D721Med (cell line): ENCODE data around the gene ARPC1B.

Experiments
- DNase-seq: peaks from one replicate; pipeline ENCODE4 v3.0.0; 2011; ENCODE audit warnings: low spot score; ENCODE audit not compliant: insufficient read length
- FAIRE-seq: peaks from 2 replicates; lab custom pipeline; 2011; peaks lifted over from hg19 to GRCh38; lab: Jason Lieb, UNC
- TF ChIP-seq, protein P1 (sequence below): IDR thresholded peaks from 2 replicates; pipeline ENCODE4 v1.5.1; 2012; ENCODE audit warnings: mild to moderate bottlenecking, control low read depth; ENCODE audit not compliant: insufficient read depth; ENCODE audit errors: missing control alignments

The ARPC1B gene

DNA sequence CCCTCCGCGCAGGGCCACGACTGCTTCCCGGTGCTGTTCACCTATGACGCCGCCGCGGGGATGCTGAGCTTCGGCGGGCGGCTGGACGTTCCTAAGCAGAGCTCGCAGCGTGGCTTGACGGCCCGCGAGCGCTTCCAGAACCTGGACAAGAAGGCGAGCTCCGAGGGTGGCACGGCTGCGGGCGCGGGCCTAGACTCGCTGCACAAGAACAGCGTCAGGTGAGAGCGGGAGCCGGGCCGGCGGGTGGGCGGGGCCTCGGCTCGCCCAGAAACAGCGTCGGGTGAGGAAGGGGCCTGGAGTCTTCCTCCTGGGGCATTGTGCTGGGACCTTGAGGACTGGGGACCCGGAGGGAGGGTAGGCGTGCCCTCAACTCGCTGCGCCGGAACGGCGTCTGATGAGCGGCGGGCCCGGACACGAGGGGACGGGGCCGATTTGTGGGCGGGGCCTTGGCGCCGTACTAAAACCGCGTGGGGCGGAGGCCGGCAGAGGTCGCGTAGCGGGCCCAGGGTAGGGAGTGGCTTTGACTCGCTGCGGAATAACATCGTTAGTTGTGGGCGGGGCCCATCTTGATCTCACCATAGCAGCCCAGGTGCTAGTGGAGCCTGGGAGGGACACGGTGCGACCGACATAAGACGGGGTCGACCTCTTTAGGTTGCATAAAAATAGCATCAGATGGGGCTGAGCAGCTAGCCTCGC is 18.3 kb downstream of the ARPC1B start:
- FAIRE-seq (no peak), DNase-seq (peak; percentile 85)
- TF ChIP-seq, protein P1, sequence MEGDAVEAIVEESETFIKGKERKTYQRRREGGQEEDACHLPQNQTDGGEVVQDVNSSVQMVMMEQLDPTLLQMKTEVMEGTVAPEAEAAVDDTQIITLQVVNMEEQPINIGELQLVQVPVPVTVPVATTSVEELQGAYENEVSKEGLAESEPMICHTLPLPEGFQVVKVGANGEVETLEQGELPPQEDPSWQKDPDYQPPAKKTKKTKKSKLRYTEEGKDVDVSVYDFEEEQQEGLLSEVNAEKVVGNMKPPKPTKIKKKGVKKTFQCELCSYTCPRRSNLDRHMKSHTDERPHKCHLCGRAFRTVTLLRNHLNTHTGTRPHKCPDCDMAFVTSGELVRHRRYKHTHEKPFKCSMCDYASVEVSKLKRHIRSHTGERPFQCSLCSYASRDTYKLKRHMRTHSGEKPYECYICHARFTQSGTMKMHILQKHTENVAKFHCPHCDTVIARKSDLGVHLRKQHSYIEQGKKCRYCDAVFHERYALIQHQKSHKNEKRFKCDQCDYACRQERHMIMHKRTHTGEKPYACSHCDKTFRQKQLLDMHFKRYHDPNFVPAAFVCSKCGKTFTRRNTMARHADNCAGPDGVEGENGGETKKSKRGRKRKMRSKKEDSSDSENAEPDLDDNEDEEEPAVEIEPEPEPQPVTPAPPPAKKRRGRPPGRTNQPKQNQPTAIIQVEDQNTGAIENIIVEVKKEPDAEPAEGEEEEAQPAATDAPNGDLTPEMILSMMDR: no peak

DNA sequence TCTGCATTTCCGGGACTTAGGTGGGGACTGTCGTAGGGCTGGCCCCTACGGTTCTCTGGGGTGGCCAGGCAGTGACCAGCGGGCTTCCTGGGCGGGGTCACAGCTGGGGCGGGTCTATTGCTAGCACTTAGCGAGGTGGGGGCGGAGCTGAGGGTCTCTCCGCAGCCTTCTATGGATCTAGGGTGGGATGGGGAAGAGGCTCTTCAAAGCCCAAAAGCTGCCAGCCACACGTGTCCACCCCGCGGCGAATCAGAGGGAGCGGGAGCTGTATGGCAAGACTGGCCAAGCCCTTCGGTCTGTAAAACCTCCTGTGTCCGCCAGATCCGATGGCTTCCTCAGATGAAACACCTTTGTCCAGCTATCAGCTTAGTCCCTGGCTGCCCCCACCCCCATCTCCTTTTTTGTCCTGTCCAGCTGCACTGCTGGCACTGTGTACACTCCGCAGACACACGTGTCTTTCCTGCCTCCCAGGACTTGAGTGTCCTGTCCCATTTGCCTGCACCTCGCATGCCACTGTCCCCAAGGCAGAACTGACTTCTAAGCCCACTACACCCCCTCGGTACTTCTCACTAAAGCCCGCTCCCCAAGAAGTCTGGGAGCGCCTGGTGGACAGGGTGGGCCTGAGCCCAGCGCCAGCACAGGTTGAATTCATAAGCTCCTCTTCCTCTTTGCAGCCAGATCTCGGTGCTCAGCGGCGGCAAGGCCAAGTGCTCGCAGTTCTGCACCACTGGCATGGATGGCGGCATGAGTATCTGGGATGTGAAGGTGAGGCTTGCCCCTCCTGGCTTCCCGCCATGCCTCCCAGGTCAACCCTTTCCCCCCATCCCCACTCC is 19.0 kb downstream of the ARPC1B start:
- DNase-seq (peak; percentile 61), FAIRE-seq (no peak)
- TF ChIP-seq, protein P1: no peak

DNA sequence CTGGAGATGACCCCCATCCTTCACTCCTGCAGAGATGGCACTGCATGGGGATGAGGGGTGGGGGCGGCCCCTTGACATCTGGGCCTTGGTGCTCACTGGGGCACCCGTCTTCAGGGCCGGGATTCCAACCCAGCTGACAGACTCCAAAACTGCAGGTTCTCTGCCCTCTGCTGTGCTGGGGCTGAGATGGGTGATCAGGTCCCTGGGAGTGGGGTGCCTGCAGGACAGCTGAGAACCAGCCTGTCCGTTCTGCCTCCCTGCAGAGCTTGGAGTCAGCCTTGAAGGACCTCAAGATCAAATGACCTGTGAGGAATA is 19.6 kb downstream of the ARPC1B start:
- no peak for FAIRE-seq
- DNase-seq: no peak
- TF ChIP-seq, protein P1: no peak

DNA sequence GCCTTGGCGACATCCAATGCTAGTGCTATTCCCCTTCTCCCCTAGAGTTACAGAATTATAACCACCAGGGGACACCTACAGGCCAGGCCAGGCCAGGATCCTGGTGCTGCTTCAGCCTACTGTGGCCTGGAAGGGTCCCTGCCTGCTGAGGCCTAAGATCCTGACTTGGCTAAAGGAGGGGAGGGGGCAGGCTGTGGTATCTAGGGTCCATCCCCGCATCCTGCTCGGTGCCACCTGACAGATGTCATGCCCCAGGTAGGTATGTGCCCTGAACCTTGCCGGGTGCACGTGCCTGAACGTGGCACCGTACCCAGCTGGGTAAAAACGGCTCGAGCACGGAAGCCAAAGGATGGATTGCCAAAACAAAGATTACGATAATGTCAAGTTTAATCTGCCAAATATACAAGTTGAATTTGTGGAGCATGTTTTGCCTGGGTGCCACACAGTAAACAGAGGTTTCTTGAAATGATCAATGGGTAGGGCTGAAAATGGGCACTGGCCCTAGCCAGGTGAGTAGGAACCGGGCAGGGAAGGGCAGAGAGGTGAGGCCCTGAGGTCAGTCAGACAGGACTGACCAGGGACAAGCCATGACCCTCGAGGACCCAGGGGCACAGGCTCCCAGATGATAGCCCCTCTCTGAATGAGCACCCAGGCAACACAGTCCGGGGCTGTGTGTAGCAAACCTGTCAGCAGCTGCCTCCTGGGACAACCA is 21.2 kb downstream of the ARPC1B start:
- DNase-seq (no peak), FAIRE-seq (no peak)
- TF ChIP-seq, protein P1: no peak

DNA sequence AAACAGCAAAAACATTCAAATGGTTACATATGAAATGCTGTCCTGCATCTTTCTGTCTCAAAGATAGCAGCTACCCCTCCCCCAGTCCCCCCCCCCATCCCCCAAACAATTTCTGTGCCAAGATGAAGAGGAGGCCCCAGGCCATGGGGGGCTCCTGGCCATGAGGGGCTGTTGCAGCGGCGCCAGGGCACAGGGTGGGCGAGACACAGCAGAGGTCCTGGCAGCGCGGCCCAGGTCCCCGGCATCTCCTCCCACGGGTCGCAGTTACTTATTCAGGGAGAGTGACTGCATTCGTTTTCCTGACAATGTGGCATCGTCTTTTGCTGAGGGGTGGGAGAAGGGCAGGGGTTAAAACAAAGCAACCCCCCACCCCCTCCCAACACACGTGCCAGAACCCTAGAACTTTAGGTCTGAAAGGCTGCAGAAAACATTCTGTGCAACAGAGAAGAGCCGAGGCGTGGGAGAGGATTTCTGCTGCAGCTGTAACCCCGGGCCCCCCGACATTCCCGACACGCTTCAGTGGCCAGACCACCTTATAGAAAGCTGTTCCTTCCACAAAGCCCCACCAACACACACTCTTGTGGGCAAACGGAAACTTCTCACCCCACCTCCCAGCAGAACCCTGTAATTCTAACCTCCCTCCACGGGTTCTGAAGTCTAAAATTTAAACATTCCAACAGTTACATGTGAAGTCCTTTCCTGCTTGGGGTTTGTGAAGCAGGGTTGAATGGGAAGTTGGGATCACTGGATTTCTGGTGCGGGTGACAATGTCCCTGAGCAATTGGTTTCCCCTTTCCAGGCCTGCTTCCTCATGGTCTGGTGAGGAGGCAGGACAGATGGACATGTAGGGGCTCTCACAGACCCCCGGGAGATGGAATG is 22.1 kb downstream of the ARPC1B start:
- TF ChIP-seq, protein P1: no peak
- FAIRE-seq (no peak), DNase-seq (no peak)

DNA sequence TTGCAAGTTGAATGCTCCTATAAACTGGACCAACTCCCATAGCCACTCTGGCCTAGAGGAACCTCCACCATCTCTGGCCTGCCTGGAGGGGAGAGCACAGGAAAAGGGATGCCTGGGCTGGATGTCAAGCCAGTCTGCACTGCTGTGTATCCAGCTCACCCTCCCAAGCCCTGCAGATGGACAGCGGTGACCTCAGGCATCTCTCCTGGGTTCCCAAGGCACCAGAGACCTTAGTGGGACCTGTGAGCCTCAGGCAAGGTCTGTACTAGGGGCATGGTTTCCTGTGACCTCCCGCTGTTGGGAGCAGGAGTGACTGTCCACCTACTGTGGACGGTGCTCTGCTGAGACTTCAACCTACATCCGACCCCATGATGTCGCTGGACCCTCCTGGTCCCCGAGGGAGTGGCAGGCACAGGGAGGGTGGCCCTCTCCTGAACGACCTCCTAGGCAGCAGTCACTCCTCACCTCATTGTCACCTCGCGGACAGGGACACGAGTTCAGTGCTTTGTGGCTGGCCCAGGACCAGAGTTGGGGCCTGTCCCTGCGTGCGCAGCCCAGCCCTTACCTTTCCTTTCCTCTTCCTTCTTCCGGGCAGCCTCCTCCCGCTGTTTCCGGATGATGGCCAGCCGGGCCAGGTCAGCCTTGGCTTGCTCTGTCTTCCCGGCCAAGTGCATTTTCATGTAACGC is 22.9 kb downstream of the ARPC1B start:
- FAIRE-seq (no peak), DNase-seq (no peak)
- TF ChIP-seq, protein P1: no peak
